Measurements from ENCODE around the gene DRC3.
A peak's percentile ranks its signal among the peaks of the same experiment; 100 is the strongest.

DRC3 gene

GRCh38 chr17:18015593-18015992 lies 42.9 kb downstream of the DRC3 start:
- TF ChIP-seq TAF1 (IDR thresholded peaks at IDR 0.05; ENCODE audit: borderline replicate concordance, low read depth, low read length), result no peak
- TF ChIP-seq POLR2AphosphoS5 (IDR thresholded peaks at IDR 0.05; ENCODE audit: low read depth, low read length), result no peak
- no peak for TF ChIP-seq POLR2A (IDR thresholded peaks at IDR 0.05; ENCODE audit: low read depth, low read length)
- DNase-seq (ENCODE audit: insufficient read length), result no peak
- FAIRE-seq, result no peak

- no peak for FAIRE-seq
- TF ChIP-seq TAF1 (IDR thresholded peaks at IDR 0.05; ENCODE audit: borderline replicate concordance, low read depth, low read length) (no peak), POLR2A (IDR thresholded peaks at IDR 0.05; ENCODE audit: low read depth, low read length) (no peak)
Measured at GRCh38 chr17:18016426-18016825, 43.8 kb downstream of the DRC3 start.

DNA sequence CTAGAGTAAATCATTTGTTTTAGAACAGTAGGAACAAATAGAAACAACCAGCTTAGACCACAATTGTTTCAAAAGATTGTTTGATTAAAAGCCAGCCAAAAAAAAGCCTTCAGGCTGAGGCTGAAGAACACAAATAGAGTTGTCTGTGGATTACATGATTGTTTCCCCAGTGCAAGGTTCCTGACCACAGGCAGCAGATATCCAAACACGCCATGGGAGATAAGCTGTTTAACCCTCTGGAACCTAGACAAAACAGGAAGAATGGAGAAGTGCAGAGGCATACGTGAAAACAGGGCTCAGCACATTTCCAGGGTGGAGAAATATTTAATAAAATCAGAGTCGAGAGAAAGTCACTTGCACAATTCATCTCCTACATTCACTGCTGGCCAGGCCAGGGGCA lies 45.3 kb downstream of the DRC3 start:
- no peak for TF ChIP-seq TAF1 (IDR thresholded peaks at IDR 0.05; ENCODE audit: borderline replicate concordance, low read depth, low read length)
- no peak for TF ChIP-seq POLR2A (IDR thresholded peaks at IDR 0.05; ENCODE audit: low read depth, low read length)
- TF ChIP-seq POLR2AphosphoS5 (IDR thresholded peaks at IDR 0.05; ENCODE audit: low read depth, low read length), result no peak
- FAIRE-seq (no peak), DNase-seq (ENCODE audit: insufficient read length) (no peak)

More at GRCh38 chr17:18016426-18016825, 43.8 kb downstream of the DRC3 start:
- no peak for DNase-seq (ENCODE audit: insufficient read length)

- DNase-seq (ENCODE audit: insufficient read length), result no peak
- TF ChIP-seq POLR2A (IDR thresholded peaks at IDR 0.05; ENCODE audit: low read depth, low read length) (no peak), TAF1 (IDR thresholded peaks at IDR 0.05; ENCODE audit: borderline replicate concordance, low read depth, low read length) (no peak), POLR2AphosphoS5 (IDR thresholded peaks at IDR 0.05; ENCODE audit: low read depth, low read length) (no peak)
- FAIRE-seq, result no peak
Measured at GRCh38 chr17:18018411-18018921, 45.8 kb downstream of the DRC3 start.

- FAIRE-seq (no peak), DNase-seq (ENCODE audit: insufficient read length) (no peak)
- TF ChIP-seq POLR2A (IDR thresholded peaks at IDR 0.05; ENCODE audit: low read depth, low read length) (no peak), TAF1 (IDR thresholded peaks at IDR 0.05; ENCODE audit: borderline replicate concordance, low read depth, low read length) (no peak), POLR2AphosphoS5 (IDR thresholded peaks at IDR 0.05; ENCODE audit: low read depth, low read length) (no peak)
Measured at GRCh38 chr17:18019838-18020154, 47.1 kb downstream of the DRC3 start.

DNA sequence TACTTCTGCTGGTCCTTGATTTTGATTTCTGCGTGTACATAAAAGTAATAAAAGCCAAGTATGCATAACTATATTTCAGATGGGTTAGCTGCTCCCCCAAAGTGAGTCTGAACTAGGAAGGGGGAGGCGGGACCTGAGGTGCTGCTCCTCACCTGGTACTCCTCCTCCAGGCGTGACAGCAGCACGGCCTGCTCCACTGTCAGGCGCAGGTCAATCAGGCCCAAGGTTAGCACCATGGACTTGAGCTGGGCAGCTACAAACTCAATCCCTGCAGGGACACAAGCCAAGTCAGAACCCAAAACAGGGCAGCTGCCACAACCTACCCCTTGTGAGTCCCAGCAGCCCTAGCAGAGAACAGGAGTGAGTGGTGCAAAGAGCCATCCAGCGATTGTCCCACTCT lies 48.3 kb downstream of the DRC3 start:
- no peak for FAIRE-seq

GRCh38 chr17:18021372-18021771 lies 48.7 kb downstream of the DRC3 start:
- DNase-seq (ENCODE audit: insufficient read length), result no peak
- TF ChIP-seq TAF1 (IDR thresholded peaks at IDR 0.05; ENCODE audit: borderline replicate concordance, low read depth, low read length), result no peak
- no peak for TF ChIP-seq POLR2A (IDR thresholded peaks at IDR 0.05; ENCODE audit: low read depth, low read length)
- no peak for TF ChIP-seq POLR2AphosphoS5 (IDR thresholded peaks at IDR 0.05; ENCODE audit: low read depth, low read length)
- no peak for FAIRE-seq

More for the DNA sequence above, 48.3 kb downstream of the DRC3 start:
- TF ChIP-seq POLR2AphosphoS5 (IDR thresholded peaks at IDR 0.05; ENCODE audit: low read depth, low read length) (no peak), TAF1 (IDR thresholded peaks at IDR 0.05; ENCODE audit: borderline replicate concordance, low read depth, low read length) (no peak), POLR2A (IDR thresholded peaks at IDR 0.05; ENCODE audit: low read depth, low read length) (no peak)
- DNase-seq (ENCODE audit: insufficient read length), result no peak

GRCh38 chr17:18025241-18025944 lies 52.7 kb downstream of the DRC3 start:
- no peak for TF ChIP-seq POLR2A (IDR thresholded peaks at IDR 0.05; ENCODE audit: low read depth, low read length)
- TF ChIP-seq TAF1 (IDR thresholded peaks at IDR 0.05; ENCODE audit: borderline replicate concordance, low read depth, low read length), result no peak
- TF ChIP-seq POLR2AphosphoS5 (IDR thresholded peaks at IDR 0.05; ENCODE audit: low read depth, low read length), result no peak
- FAIRE-seq (peak; percentile 58), DNase-seq (ENCODE audit: insufficient read length) (peak; percentile 48)

- DNase-seq (ENCODE audit: insufficient read length) (no peak), FAIRE-seq (peak; percentile 9)
- no peak for TF ChIP-seq POLR2A (IDR thresholded peaks at IDR 0.05; ENCODE audit: low read depth, low read length)
Measured at GRCh38 chr17:18025945-18026776, 53.5 kb downstream of the DRC3 start.

DNA sequence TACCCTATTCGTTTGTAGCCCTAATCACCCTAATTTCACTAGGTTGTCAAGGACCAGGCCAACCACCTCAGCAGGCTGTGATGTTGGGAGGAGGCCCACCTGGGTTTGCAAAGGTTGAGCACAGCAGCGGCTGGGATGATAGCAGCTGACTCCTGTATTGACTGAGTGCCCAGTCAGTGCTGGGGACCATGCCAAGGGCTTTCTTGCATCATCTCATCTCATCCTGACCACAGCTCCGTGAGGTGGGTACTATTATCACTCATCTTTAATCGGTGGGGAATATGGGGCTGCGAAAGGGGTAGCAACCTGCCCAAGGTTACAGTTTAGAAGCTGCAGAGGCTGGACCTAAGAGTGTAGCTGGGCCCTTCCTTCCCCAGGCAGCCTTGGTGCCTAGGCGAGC lies 54.6 kb downstream of the DRC3 start:
- TF ChIP-seq POLR2A (IDR thresholded peaks at IDR 0.05; ENCODE audit: low read depth, low read length), result no peak
- no peak for TF ChIP-seq POLR2AphosphoS5 (IDR thresholded peaks at IDR 0.05; ENCODE audit: low read depth, low read length)
- TF ChIP-seq TAF1 (IDR thresholded peaks at IDR 0.05; ENCODE audit: borderline replicate concordance, low read depth, low read length), result no peak
- no peak for DNase-seq (ENCODE audit: insufficient read length)
- no peak for FAIRE-seq

- DNase-seq (ENCODE audit: insufficient read length), result no peak
- no peak for TF ChIP-seq TAF1 (IDR thresholded peaks at IDR 0.05; ENCODE audit: borderline replicate concordance, low read depth, low read length)
- no peak for TF ChIP-seq POLR2A (IDR thresholded peaks at IDR 0.05; ENCODE audit: low read depth, low read length)
- no peak for TF ChIP-seq POLR2AphosphoS5 (IDR thresholded peaks at IDR 0.05; ENCODE audit: low read depth, low read length)
- FAIRE-seq, result no peak
Measured at GRCh38 chr17:18028114-18028951, 55.7 kb downstream of the DRC3 start.

Measured in GM12892 (cell line).